AG09309 (cell line): Measurements from ENCODE around the gene LSM14B.

Experiments used
- DNase-seq: peaks from one replicate; pipeline ENCODE4 v3.0.0-alpha.2; 2010; ENCODE audit warnings: low read depth
- H3K4me3 ChIP-seq: 2 replicates; pipeline ENCODE4 v1.5.1; 2011; ENCODE audit warnings: mild to moderate bottlenecking, low read depth, low read length, moderate library complexity; ENCODE audit not compliant: control insufficient read depth
- CTCF ChIP-seq: IDR thresholded peaks from 2 replicates; pipeline ENCODE4 v1.5.1; 2011; ENCODE audit warnings: mild to moderate bottlenecking, low read depth, low read length, inconsistent platforms; ENCODE audit not compliant: insufficient read depth, control insufficient read depth; ENCODE audit errors: missing control alignments

LSM14B gene

GRCh38 chr20:62087227-62087626, 35.0 kb upstream of the LSM14B start:
- no peak overlapping the region for H3K4me3 ChIP-seq
- DNase-seq = no peak
- no peak for TF ChIP-seq CTCF

GRCh38 chr20:62087632-62088031, 34.6 kb upstream of the LSM14B start:
- DNase-seq = no peak
- no peak for TF ChIP-seq CTCF
- no peak overlapping the region for H3K4me3 ChIP-seq

- DNase-seq = no peak
- no peak overlapping the region for H3K4me3 ChIP-seq
- no peak for TF ChIP-seq CTCF
These were observed 33.8 kb upstream of the LSM14B start for GRCh38 chr20:62088258-62089127.

GRCh38 chr20:62089393-62089792, 32.9 kb upstream of the LSM14B start:
- DNase-seq = no peak
- no peak for TF ChIP-seq CTCF
- H3K4me3 ChIP-seq = no peak overlapping the region

GRCh38 chr20:62096421-62097380, 25.6 kb upstream of the LSM14B start:
- no peak overlapping the region for H3K4me3 ChIP-seq
- DNase-seq = no peak
- TF ChIP-seq CTCF = no peak

- no peak for DNase-seq
- no peak overlapping the region for H3K4me3 ChIP-seq
- no peak for TF ChIP-seq CTCF
These were observed 24.3 kb upstream of the LSM14B start for GRCh38 chr20:62097881-62098407.
